DOHH2 (cell line): ENCODE results near the gene KCNN1.
A peak's percentile ranks its signal among the peaks of the same experiment; 100 is the strongest.

Experiments used
- H3F3A ChIP-seq: fragments of 200-600 bp; sonication (generic), shearing (Covaris generic); 2 replicates; pipeline ENCODE4 v1.6.0; 2016; ENCODE audit warnings: antibody characterized with exemption, mild to moderate bottlenecking; ENCODE audit not compliant: control insufficient read depth, insufficient read depth
- H3K27ac ChIP-seq: fragments of 200-600 bp; sonication (generic); 2 replicates; pipeline ENCODE4 v1.5.1; 2014; ENCODE audit warnings: low read depth, mild to moderate bottlenecking, low read length, moderate library complexity
- H3K27me3 ChIP-seq: fragments of 200-600 bp; sonication (generic); 2 replicates; pipeline ENCODE4 v1.6.1; 2014; ENCODE audit warnings: mild to moderate bottlenecking, low read length, mixed read lengths; ENCODE audit not compliant: control insufficient read depth
- H3K36me3 ChIP-seq: fragments of 200-600 bp; sonication (generic); 2 replicates; pipeline ENCODE4 v1.6.1; 2014; ENCODE audit warnings: mild to moderate bottlenecking, low read length, moderate library complexity, mixed read lengths; ENCODE audit not compliant: control insufficient read depth
- H3K4me1 ChIP-seq: fragments of 200-600 bp; sonication (generic); 2 replicates; pipeline ENCODE4 v1.6.1; 2014; ENCODE audit warnings: mild to moderate bottlenecking, low read length, mixed read lengths; ENCODE audit not compliant: control insufficient read depth
- H3K4me2 ChIP-seq: fragments of 200-600 bp; sonication (generic); 2 replicates; pipeline ENCODE4 v1.6.0; 2014; ENCODE audit warnings: mild to moderate bottlenecking, low read length, moderate library complexity
- H3K4me3 ChIP-seq: fragments of 200-600 bp; sonication (generic); 2 replicates; pipeline ENCODE4 v1.5.1; 2014; ENCODE audit warnings: mild to moderate bottlenecking, low read length, mixed read lengths
- H3K79me2 ChIP-seq: fragments of 200-600 bp; sonication (generic); 2 replicates; pipeline ENCODE4 v1.6.1; 2014; ENCODE audit warnings: mild to moderate bottlenecking, low read length, mixed read lengths; ENCODE audit not compliant: control insufficient read depth
- H3K9me2 ChIP-seq: fragments of 200-600 bp; sonication (generic); replicated peaks from 2 replicates; pipeline ENCODE4 v1.6.1; 2014; ENCODE audit warnings: mild to moderate bottlenecking, low read length, mixed read lengths; ENCODE audit not compliant: control insufficient read depth
- H3K9me3 ChIP-seq: fragments of 200-600 bp; sonication (generic); 2 replicates; pipeline ENCODE4 v1.6.1; 2014; ENCODE audit warnings: antibody characterized with exemption, low read length, mixed read lengths; ENCODE audit not compliant: control insufficient read depth, insufficient read depth
- H4K20me1 ChIP-seq: fragments of 200-600 bp; sonication (generic); 2 replicates; pipeline ENCODE4 v1.6.0; 2014; ENCODE audit warnings: low read depth, mild to moderate bottlenecking, antibody characterized with exemption, low read length, moderate library complexity; ENCODE audit not compliant: control insufficient read depth, insufficient read depth
- EZH2phosphoT487 ChIP-seq: fragments of 200-600 bp; sonication (generic); IDR thresholded peaks from 2 replicates; pipeline ENCODE4 v1.6.1; 2017; ENCODE audit warnings: borderline replicate concordance, mild to moderate bottlenecking, antibody characterized with exemption, low read length, moderate library complexity, mixed read lengths
- TF ChIP-seq, protein P1 (sequence below): fragments of 200-600 bp; sonication (generic); IDR thresholded peaks from one replicate; pipeline ENCODE4 v1.5.1; 2014; ENCODE audit warnings: antibody characterized with exemption, mild to moderate bottlenecking, low read depth, low read length; ENCODE audit not compliant: poor library complexity, severe bottlenecking

The KCNN1 gene

DNA sequence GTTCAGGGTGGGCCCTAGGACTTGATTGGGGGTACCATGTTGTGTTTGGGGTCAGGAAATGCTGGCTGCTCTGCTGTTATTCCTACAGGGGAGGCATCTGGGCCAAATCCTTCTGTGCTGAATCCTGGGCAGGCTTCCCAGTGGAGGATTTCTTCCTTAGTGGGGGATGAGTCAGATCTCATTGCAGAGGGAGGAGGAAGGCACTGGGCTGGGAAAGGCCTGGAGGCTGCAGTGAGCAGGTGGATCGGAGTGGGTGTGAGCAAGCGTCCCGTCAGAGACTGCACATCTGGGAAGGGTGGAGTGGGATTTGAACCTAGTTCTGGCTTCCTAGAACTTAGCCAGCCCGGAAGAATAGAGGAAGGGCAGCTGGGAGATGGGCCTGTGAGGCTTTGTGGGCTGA is 22.6 kb upstream of the KCNN1 start:
- Histone ChIP-seq H3K36me3 (peaks cover 22% of the 10 kb centered on the region), H3K27me3 (no peaks in the 10 kb centered on the region), H3F3A (peaks cover 7% of the 10 kb centered on the region), H4K20me1 (no peaks in the 10 kb centered on the region), H3K9me2 (no peaks in the 10 kb centered on the region), H3K27ac (no peak overlapping the region), H3K79me2 (peaks cover 2% of the 10 kb centered on the region), H3K9me3 (no peaks in the 10 kb centered on the region), H3K4me1 (peaks cover 33% of the 10 kb centered on the region), H3K4me2 (no peak overlapping the region), H3K4me3 (no peak overlapping the region)
- no peak for TF ChIP-seq EZH2phosphoT487
- TF ChIP-seq, protein P1, sequence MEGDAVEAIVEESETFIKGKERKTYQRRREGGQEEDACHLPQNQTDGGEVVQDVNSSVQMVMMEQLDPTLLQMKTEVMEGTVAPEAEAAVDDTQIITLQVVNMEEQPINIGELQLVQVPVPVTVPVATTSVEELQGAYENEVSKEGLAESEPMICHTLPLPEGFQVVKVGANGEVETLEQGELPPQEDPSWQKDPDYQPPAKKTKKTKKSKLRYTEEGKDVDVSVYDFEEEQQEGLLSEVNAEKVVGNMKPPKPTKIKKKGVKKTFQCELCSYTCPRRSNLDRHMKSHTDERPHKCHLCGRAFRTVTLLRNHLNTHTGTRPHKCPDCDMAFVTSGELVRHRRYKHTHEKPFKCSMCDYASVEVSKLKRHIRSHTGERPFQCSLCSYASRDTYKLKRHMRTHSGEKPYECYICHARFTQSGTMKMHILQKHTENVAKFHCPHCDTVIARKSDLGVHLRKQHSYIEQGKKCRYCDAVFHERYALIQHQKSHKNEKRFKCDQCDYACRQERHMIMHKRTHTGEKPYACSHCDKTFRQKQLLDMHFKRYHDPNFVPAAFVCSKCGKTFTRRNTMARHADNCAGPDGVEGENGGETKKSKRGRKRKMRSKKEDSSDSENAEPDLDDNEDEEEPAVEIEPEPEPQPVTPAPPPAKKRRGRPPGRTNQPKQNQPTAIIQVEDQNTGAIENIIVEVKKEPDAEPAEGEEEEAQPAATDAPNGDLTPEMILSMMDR = no peak

DNA sequence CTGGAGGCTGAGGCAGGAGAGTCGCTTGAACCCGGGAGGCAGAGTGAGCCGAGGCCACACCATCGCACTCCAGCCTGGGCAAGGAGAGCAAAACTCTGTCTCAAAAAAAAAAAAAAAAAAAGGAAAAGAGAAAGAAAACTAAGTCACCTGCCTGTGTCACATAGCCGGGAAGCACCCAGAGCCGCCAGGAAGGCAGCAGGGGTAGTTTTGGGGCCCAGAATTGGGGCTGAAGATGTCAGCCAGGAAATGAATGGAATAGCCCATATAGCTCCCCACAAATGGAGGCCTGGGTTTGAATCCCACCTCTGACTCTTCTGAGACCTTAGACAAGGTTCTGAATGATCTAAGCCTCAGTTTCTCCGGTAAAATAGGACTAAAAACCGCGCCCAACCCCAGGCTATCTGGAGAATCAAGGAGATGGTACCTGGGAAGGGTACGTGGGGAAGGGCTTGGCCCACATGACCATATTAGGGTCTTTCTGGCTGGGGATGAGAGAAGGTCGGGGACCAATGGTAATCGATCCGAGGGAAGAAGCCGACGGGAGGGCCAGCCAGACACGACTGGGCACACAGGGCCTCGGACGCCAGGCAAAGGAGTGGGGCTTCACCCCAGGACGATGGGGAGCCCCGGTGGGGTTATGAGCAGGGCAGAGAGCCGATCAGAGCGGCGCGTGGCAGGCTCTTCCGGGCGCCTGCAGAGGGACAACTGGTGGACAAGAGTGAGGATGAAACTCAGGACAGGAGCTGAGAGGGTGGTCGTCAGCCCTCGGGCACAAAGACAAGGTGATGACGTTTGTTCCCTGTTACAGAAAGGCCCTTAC is 19.7 kb upstream of the KCNN1 start:
- Histone ChIP-seq H3K4me3 (peak overlapping the region; percentile 73), H4K20me1 (no peaks in the 10 kb centered on the region), H3K4me2 (peak overlapping the region; percentile 98), H3K9me2 (no peaks in the 10 kb centered on the region), H3K79me2 (no peaks in the 10 kb centered on the region), H3K9me3 (no peaks in the 10 kb centered on the region), H3K27me3 (peaks cover 21% of the 10 kb centered on the region), H3K4me1 (peaks cover 62% of the 10 kb centered on the region), H3F3A (peaks cover 10% of the 10 kb centered on the region), H3K27ac (peak overlapping the region; percentile 63), H3K36me3 (peaks cover 13% of the 10 kb centered on the region; the same call in 1 of the 2 replicates)
- no peak for TF ChIP-seq EZH2phosphoT487
- TF ChIP-seq, protein P1 = no peak

DNA sequence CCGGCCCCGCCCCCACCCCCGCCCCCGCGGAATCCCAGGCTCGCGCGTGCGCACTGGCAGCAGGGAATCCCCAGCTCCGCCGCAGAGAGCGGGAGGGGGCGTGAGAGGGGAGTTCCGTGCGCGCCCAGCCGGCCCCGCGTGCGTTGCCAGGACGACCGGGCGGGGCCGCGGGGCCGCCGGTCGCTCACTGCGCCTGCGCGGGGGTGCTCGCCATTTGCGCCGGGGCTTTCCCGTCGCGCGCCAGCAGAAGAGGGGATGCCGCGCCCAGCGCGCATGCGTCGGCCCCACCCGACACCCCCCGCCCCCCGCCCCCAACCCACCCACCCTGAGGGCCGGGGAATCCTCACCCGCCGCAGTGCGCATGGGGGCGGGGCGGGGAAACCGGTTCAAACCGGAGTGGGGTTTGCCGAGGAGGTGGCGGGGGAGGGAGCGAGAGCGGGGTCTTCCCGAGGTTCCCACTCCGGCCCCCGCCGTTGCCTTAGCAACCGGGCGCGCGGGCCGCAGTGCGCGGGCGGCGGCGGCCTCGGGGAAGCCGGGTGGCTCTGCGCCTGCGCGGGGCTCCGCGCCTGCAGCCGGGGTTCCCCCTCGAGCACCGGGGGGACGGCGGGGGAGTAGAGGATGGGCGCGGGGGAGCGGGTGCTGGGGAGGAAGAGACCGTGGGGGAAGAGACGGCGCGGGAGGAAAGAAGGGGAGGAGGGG is 18.9 kb upstream of the KCNN1 start:
- H3K79me2 ChIP-seq = no peaks in the 10 kb centered on the region
- peaks cover 70% of the 10 kb centered on the region for H3K4me1 ChIP-seq
- no peak for TF ChIP-seq EZH2phosphoT487
- H3K27me3 ChIP-seq = peaks cover 29% of the 10 kb centered on the region
- H3K4me2 ChIP-seq = peak overlapping the region; percentile 98
- H3K27ac ChIP-seq = peak overlapping the region; percentile 67
- peak overlapping the region; percentile 76 for H3K4me3 ChIP-seq
- no peaks in the 10 kb centered on the region for H3K9me2 ChIP-seq
- peaks cover 6% of the 10 kb centered on the region; the same call in 1 of the 2 replicates for H3K36me3 ChIP-seq
- no peaks in the 10 kb centered on the region for H3K9me3 ChIP-seq
- H4K20me1 ChIP-seq = no peaks in the 10 kb centered on the region
- H3F3A ChIP-seq = peaks cover 10% of the 10 kb centered on the region
